ENCODE results near the gene TSPAN18.

The TSPAN18 gene

DNA sequence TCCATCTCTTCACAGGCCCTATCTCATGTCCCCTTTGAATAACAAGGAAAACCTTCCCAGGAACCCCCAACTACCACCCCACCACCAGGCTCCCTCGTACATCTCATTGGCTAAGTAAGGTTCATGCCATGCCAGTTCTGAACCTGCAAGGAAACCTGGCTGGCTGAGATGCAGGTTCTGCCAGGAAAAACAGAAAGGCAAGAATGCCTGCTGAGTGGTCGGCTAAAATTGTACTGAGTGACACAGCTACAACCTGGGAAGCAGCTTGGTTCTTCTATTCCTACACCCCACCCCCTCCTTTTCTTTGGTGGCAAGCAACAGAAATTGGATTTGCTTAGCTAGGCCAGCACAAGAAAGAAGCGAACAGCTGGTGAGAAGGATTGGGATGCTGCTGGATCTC lies 36.1 kb upstream of the TSPAN18 start:
- TF ChIP-seq, protein P1, sequence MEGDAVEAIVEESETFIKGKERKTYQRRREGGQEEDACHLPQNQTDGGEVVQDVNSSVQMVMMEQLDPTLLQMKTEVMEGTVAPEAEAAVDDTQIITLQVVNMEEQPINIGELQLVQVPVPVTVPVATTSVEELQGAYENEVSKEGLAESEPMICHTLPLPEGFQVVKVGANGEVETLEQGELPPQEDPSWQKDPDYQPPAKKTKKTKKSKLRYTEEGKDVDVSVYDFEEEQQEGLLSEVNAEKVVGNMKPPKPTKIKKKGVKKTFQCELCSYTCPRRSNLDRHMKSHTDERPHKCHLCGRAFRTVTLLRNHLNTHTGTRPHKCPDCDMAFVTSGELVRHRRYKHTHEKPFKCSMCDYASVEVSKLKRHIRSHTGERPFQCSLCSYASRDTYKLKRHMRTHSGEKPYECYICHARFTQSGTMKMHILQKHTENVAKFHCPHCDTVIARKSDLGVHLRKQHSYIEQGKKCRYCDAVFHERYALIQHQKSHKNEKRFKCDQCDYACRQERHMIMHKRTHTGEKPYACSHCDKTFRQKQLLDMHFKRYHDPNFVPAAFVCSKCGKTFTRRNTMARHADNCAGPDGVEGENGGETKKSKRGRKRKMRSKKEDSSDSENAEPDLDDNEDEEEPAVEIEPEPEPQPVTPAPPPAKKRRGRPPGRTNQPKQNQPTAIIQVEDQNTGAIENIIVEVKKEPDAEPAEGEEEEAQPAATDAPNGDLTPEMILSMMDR (IDR thresholded peaks at IDR 0.05; ENCODE audit: borderline replicate concordance, control extremely low read depth, extremely low read depth, insufficient read depth, missing control alignments): no peak
- no peak for DNase-seq (ENCODE audit: low spot score)
- in situ Hi-C loops (cut with MboI; ENCODE audit: low sequenced_read_pairs, unreplicated experiment): no loop called here

- no peak for DNase-seq (ENCODE audit: low spot score)
- TF ChIP-seq, protein P1 (IDR thresholded peaks at IDR 0.05; ENCODE audit: borderline replicate concordance, control extremely low read depth, extremely low read depth, insufficient read depth, missing control alignments): no peak
- in situ Hi-C loops (cut with MboI; ENCODE audit: low sequenced_read_pairs, unreplicated experiment): no loop called here
Measured at GRCh38 chr11:44692460-44692859, 34.3 kb upstream of the TSPAN18 start.

DNA sequence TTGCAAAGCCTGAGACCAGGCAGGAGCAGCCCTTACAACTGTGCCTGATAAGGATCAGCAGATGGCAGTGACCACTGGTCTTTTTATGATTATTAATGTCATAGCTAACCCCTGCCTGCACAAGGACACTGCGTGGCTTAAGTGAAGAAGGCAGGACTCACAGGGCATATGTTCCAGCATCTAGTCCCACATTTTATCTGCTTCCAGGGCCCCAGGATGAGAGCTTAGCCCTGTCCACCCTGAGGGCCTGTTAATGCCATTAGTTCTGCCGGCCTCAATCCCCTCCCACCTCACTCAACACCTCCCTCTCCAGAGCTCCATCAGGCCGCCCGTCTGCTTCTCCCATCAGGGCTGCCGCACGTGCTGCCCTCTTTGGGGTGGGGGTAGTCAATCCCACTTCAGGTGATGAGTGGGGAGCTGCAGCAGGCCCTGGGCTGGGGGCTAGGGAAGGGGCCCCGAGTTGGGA lies 33.1 kb upstream of the TSPAN18 start:
- no peak for DNase-seq (ENCODE audit: low spot score)
- in situ Hi-C loops (cut with MboI; ENCODE audit: low sequenced_read_pairs, unreplicated experiment): no loop called here
- TF ChIP-seq, protein P1 (IDR thresholded peaks at IDR 0.05; ENCODE audit: borderline replicate concordance, control extremely low read depth, extremely low read depth, insufficient read depth, missing control alignments): no peak

- no peak for DNase-seq (ENCODE audit: low spot score)
- in situ Hi-C loops (cut with MboI; ENCODE audit: low sequenced_read_pairs, unreplicated experiment): no loop called here
- TF ChIP-seq, protein P1 (IDR thresholded peaks at IDR 0.05; ENCODE audit: borderline replicate concordance, control extremely low read depth, extremely low read depth, insufficient read depth, missing control alignments): no peak
Measured at GRCh38 chr11:44694443-44694842, 32.3 kb upstream of the TSPAN18 start.

DNA sequence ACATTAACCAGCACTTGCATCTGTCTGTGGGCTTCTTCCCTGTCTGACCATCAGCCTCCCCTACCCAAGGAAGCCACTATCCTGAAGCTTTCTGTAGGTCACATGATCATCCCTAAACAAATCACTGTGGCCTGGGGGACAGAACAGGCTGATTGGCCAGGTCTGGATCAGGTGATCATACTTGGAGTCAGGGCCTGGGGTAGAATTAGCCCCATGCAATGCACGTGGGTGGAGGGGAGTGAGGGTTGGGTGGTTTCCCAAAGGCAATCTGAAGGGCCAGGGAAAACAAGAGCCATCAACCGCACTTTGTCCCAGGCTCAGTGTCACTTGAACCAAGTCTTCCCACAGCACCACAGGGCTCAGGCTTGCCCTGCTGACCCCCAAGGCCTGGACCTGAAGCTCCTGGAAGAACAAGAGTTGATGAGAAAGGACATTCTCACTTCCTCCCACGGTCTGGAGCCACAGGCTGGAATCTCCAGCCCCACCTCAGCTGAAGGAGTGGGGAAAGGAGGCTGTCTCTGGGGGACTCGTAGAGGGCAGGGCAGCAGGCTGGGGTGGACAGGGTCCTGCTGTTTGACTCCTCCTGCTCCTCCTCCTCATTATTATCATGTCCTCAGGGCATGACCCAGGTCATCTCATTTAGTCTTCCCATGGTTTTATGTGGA lies 31.5 kb upstream of the TSPAN18 start:
- TF ChIP-seq, protein P1 (IDR thresholded peaks at IDR 0.05; ENCODE audit: borderline replicate concordance, control extremely low read depth, extremely low read depth, insufficient read depth, missing control alignments): no peak
- in situ Hi-C loops (cut with MboI; ENCODE audit: low sequenced_read_pairs, unreplicated experiment): no loop called here
- DNase-seq (ENCODE audit: low spot score): no peak

- DNase-seq (ENCODE audit: low spot score): no peak
- TF ChIP-seq, protein P1 (IDR thresholded peaks at IDR 0.05; ENCODE audit: borderline replicate concordance, control extremely low read depth, extremely low read depth, insufficient read depth, missing control alignments): no peak
- in situ Hi-C loops (cut with MboI; ENCODE audit: low sequenced_read_pairs, unreplicated experiment): no loop called here
Measured at GRCh38 chr11:44698252-44698912, 28.4 kb upstream of the TSPAN18 start.

All from GM13976 (cell line).